ENCODE data around the gene NKD1.
A peak's percentile ranks its signal among the peaks of the same experiment; 100 is the strongest.

NKD1 gene

DNA sequence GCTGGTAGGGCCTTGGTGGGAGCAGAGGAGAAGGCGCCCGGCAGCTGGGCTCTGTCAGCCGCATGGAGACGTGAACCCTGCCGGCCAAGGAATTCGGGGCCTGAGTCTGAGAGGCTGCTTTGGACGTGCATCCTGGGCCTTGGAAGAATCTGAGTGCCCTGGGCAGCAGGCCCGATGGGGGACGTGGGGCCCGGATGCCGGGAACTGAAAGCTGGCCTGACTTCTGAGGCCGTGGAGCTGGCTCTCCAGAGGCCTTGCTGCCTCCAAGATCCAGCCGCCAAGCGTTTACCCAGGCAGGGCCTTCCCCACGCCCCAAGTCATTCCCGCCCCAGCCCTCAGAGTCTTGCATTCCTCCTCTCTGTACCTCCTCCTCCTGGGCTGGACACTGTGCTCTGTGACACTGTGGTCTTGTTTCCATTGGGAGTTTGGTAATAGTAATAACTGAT, 37.2 kb downstream of the NKD1 start:
- Histone ChIP-seq H3K79me1 (replicated peaks; ENCODE audit: low read length, poor library complexity, severe bottlenecking) (no peaks in the 10 kb centered on the region), H3K23ac (ENCODE audit: low read length in 2 of 2) (no peak overlapping the region), H3K4me2 (ENCODE audit: low read length, poor library complexity, severe bottlenecking) (no peak overlapping the region), H3K18ac (ENCODE audit: low read depth in 1 of 2, low read length in 2 of 2) (no peak overlapping the region), H3K14ac (ENCODE audit: low read length in 2 of 2) (no peak overlapping the region), H3K27ac (ENCODE audit: low read length, poor library complexity, severe bottlenecking) (no peak overlapping the region), H4K8ac (ENCODE audit: low read length) (no peak overlapping the region), H2AK5ac (ENCODE audit: low read length, severe bottlenecking) (no peak overlapping the region), H3K4me3 (ENCODE audit: insufficient read depth in 1 of 2, low read depth in 1 of 2, low read length in 2 of 2) (no peak overlapping the region), H3K9me3 (ENCODE audit: control insufficient read depth, low read length) (no peaks in the 10 kb centered on the region), H3K36me3 (ENCODE audit: control insufficient read depth in 1 of 2, insufficient read depth in 2 of 2, low read depth in 1 of 2, low read length in 2 of 2) (no peaks in the 10 kb centered on the region), H2BK15ac (ENCODE audit: low read depth, poor library complexity, severe bottlenecking) (no peak overlapping the region), H2BK120ac (ENCODE audit: low read depth, low read length) (no peak overlapping the region), H2BK5ac (ENCODE audit: low read depth, low read length, poor library complexity, severe bottlenecking) (no peak overlapping the region), H3K4ac (ENCODE audit: low read depth in 1 of 2, low read length in 2 of 2) (no peak overlapping the region), H3K4me1 (ENCODE audit: control insufficient read depth, insufficient read depth, low read depth, low read length) (no peaks in the 10 kb centered on the region), H2BK12ac (ENCODE audit: low read length in 2 of 2) (no peak overlapping the region), H2AFZ (ENCODE audit: low read depth, low read length) (no peak overlapping the region), H4K91ac (ENCODE audit: low read length) (no peak overlapping the region), H3K27me3 (ENCODE audit: control insufficient read depth in 1 of 2, insufficient read depth in 1 of 2, low read length in 2 of 2) (peaks cover 3 to 6% of the 10 kb centered on the region in 2 experiments), H3K9ac (ENCODE audit: low read length) (peak overlapping the region; percentile 62)
- WGBS: 91% methylated on average over 13 of the region's 16 CpGs
- DNase-seq: no peak

DNA sequence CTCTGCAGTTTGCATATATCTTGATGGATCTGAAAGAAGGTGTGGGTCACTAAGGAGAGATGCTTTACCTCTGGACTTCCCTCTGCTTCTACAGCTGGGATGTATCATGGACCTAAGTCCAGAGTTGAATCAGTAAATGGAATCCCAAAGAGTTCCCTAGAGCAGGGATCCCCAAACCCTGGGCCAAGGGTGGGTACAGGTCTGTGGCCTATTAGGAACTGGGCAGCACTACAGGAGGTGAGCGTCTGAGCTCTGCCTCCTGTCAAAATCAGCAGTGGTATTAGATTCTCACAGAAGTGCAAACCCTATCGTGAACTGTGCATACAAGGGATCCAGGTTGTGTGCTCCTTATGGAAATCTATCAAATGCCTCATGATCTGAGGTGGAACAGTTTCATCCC, 39.3 kb downstream of the NKD1 start:
- Histone ChIP-seq H2BK120ac (ENCODE audit: low read depth, low read length) (no peak overlapping the region), H2BK5ac (ENCODE audit: low read depth, low read length, poor library complexity, severe bottlenecking) (no peak overlapping the region), H3K27ac (ENCODE audit: low read length, poor library complexity, severe bottlenecking) (no peak overlapping the region), H3K4me1 (ENCODE audit: control insufficient read depth, insufficient read depth, low read depth, low read length) (no peaks in the 10 kb centered on the region), H4K91ac (ENCODE audit: low read length) (no peak overlapping the region), H2BK15ac (ENCODE audit: low read depth, poor library complexity, severe bottlenecking) (no peak overlapping the region), H3K9ac (ENCODE audit: low read length) (no peak overlapping the region), H3K4me2 (ENCODE audit: low read length, poor library complexity, severe bottlenecking) (no peak overlapping the region), H3K4me3 (ENCODE audit: insufficient read depth in 1 of 2, low read depth in 1 of 2, low read length in 2 of 2) (no peak overlapping the region), H3K36me3 (ENCODE audit: control insufficient read depth in 1 of 2, insufficient read depth in 2 of 2, low read depth in 1 of 2, low read length in 2 of 2) (no peaks in the 10 kb centered on the region), H3K18ac (ENCODE audit: low read depth in 1 of 2, low read length in 2 of 2) (no peak overlapping the region), H3K9me3 (ENCODE audit: control insufficient read depth, low read length) (no peaks in the 10 kb centered on the region), H3K14ac (ENCODE audit: low read length in 2 of 2) (no peak overlapping the region), H2AFZ (ENCODE audit: low read depth, low read length) (no peak overlapping the region), H4K8ac (ENCODE audit: low read length) (no peak overlapping the region), H3K79me1 (replicated peaks; ENCODE audit: low read length, poor library complexity, severe bottlenecking) (no peaks in the 10 kb centered on the region), H3K27me3 (ENCODE audit: control insufficient read depth in 1 of 2, insufficient read depth in 1 of 2, low read length in 2 of 2) (peaks cover 6 to 15% of the 10 kb centered on the region in 2 experiments), H2BK12ac (ENCODE audit: low read length in 2 of 2) (no peak overlapping the region), H2AK5ac (ENCODE audit: low read length, severe bottlenecking) (no peak overlapping the region), H3K23ac (ENCODE audit: low read length in 2 of 2) (no peak overlapping the region), H3K4ac (ENCODE audit: low read depth in 1 of 2, low read length in 2 of 2) (no peak overlapping the region)
- DNase-seq: no peak
- 92% methylated on average over 2 of the region's 2 CpGs for WGBS

DNA sequence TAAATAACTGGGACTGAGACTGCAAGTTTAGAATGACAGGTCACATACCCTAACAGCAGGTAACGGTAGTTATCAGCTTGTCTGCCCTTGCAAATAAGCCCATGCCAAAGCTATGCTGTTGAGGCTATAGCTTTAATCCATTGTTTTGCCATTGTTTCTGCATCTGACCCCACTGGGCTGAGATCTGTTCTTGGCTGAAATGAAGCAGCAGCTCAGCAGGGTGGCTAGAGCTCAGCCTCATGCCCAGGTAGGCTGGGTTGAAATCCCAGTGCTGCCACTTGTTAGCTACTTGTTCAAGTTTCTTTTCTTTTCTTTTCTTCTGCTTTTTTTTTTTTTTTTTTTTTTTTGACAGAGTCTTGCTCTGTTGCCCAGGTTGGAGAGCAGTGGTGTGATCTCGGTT, 40.1 kb downstream of the NKD1 start:
- no peak overlapping the region for H2BK12ac ChIP-seq (ENCODE audit: low read length in 2 of 2)
- no peaks in the 10 kb centered on the region for H3K9me3 ChIP-seq (ENCODE audit: control insufficient read depth, low read length)
- WGBS: 66% methylated on average over 2 of the region's 2 CpGs
- no peaks in the 10 kb centered on the region for H3K4me1 ChIP-seq (ENCODE audit: control insufficient read depth, insufficient read depth, low read depth, low read length)
- H3K4ac ChIP-seq (ENCODE audit: low read depth in 1 of 2, low read length in 2 of 2): no peak overlapping the region
- H4K91ac ChIP-seq (ENCODE audit: low read length): no peak overlapping the region
- no peak for DNase-seq
- no peak overlapping the region for H2BK5ac ChIP-seq (ENCODE audit: low read depth, low read length, poor library complexity, severe bottlenecking)
- no peak overlapping the region for H3K14ac ChIP-seq (ENCODE audit: low read length in 2 of 2)
- H2AK5ac ChIP-seq (ENCODE audit: low read length, severe bottlenecking): no peak overlapping the region
- no peak overlapping the region for H3K27ac ChIP-seq (ENCODE audit: low read length, poor library complexity, severe bottlenecking)
- no peak overlapping the region for H3K4me3 ChIP-seq (ENCODE audit: insufficient read depth in 1 of 2, low read depth in 1 of 2, low read length in 2 of 2)
- no peak overlapping the region for H3K9ac ChIP-seq (ENCODE audit: low read length)
- peaks cover 6 to 21% of the 10 kb centered on the region in 2 experiments for H3K27me3 ChIP-seq (ENCODE audit: control insufficient read depth in 1 of 2, insufficient read depth in 1 of 2, low read length in 2 of 2)
- no peak overlapping the region for H3K18ac ChIP-seq (ENCODE audit: low read depth in 1 of 2, low read length in 2 of 2)
- H3K36me3 ChIP-seq (ENCODE audit: control insufficient read depth in 1 of 2, insufficient read depth in 2 of 2, low read depth in 1 of 2, low read length in 2 of 2): no peaks in the 10 kb centered on the region
- no peaks in the 10 kb centered on the region for H3K79me1 ChIP-seq (replicated peaks; ENCODE audit: low read length, poor library complexity, severe bottlenecking)
- no peak overlapping the region for H2BK120ac ChIP-seq (ENCODE audit: low read depth, low read length)
- no peak overlapping the region for H2AFZ ChIP-seq (ENCODE audit: low read depth, low read length)
- no peak overlapping the region for H3K4me2 ChIP-seq (ENCODE audit: low read length, poor library complexity, severe bottlenecking)
- no peak overlapping the region for H4K8ac ChIP-seq (ENCODE audit: low read length)
- H2BK15ac ChIP-seq (ENCODE audit: low read depth, poor library complexity, severe bottlenecking): no peak overlapping the region
- no peak overlapping the region for H3K23ac ChIP-seq (ENCODE audit: low read length in 2 of 2)

DNA sequence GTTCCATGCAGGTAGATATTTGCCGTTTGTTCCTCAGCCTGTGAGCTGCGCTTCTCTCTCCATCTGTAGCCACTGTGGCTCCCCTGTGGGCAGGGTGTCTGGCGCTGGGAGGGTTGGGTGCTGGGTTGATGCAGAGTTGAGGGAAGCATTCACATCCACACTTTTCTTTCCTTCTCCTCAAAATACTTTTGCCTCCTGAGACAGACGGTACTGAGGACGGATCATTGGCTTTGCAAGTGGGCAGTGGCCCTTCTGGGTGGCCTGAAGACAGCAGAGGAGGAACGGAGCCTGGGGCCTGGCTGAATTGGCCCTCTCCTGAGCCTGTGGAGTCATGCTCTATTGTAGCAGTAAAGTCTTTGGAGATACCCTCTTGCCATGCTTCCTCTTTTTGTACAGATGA, 43.0 kb downstream of the NKD1 start:
- Histone ChIP-seq H3K9ac (ENCODE audit: low read length) (no peak overlapping the region), H4K8ac (ENCODE audit: low read length) (no peak overlapping the region), H3K4ac (ENCODE audit: low read depth in 1 of 2, low read length in 2 of 2) (no peak overlapping the region), H3K18ac (ENCODE audit: low read depth in 1 of 2, low read length in 2 of 2) (no peak overlapping the region), H2BK5ac (ENCODE audit: low read depth, low read length, poor library complexity, severe bottlenecking) (no peak overlapping the region), H3K4me3 (ENCODE audit: insufficient read depth in 1 of 2, low read depth in 1 of 2, low read length in 2 of 2) (no peak overlapping the region), H3K23ac (ENCODE audit: low read length in 2 of 2) (no peak overlapping the region), H3K36me3 (ENCODE audit: control insufficient read depth in 1 of 2, insufficient read depth in 2 of 2, low read depth in 1 of 2, low read length in 2 of 2) (no peaks in the 10 kb centered on the region), H2BK15ac (ENCODE audit: low read depth, poor library complexity, severe bottlenecking) (no peak overlapping the region), H3K4me1 (ENCODE audit: control insufficient read depth, insufficient read depth, low read depth, low read length) (peaks cover 3% of the 10 kb centered on the region), H4K91ac (ENCODE audit: low read length) (no peak overlapping the region), H2BK12ac (ENCODE audit: low read length in 2 of 2) (no peak overlapping the region), H3K4me2 (ENCODE audit: low read length, poor library complexity, severe bottlenecking) (no peak overlapping the region), H3K79me1 (replicated peaks; ENCODE audit: low read length, poor library complexity, severe bottlenecking) (no peaks in the 10 kb centered on the region), H3K9me3 (ENCODE audit: control insufficient read depth, low read length) (no peaks in the 10 kb centered on the region), H3K27ac (ENCODE audit: low read length, poor library complexity, severe bottlenecking) (no peak overlapping the region), H2AK5ac (ENCODE audit: low read length, severe bottlenecking) (no peak overlapping the region), H3K14ac (ENCODE audit: low read length in 2 of 2) (no peak overlapping the region), H3K27me3 (ENCODE audit: control insufficient read depth in 1 of 2, insufficient read depth in 1 of 2, low read length in 2 of 2) (peaks cover 0 to 29% of the 10 kb centered on the region in 2 experiments), H2AFZ (ENCODE audit: low read depth, low read length) (no peak overlapping the region), H2BK120ac (ENCODE audit: low read depth, low read length) (no peak overlapping the region)
- DNase-seq: no peak
- WGBS: 94% methylated on average over 6 of the region's 6 CpGs

Data from mesenchymal stem cell (in vitro differentiated cells and primary cell).